Panc1 (cell line): ENCODE data around the gene ZCCHC24. TPM values are rescaled to one million over a fixed set of nuclear protein-coding genes. Genes with fewer than 3 reads are reported as not detected.

Source experiments
- ATAC-seq: fragments of 200-7000 bp; cut with Tn5 transposase; 2 replicates; pipeline ENCODE4 v1.9.1; 2020; ENCODE audit warnings: mild to moderate bottlenecking, moderate library complexity
- BruUV-seq: library from RNA; stranded (reverse); fragments of 400-500 nt; replicated peaks from 2 replicates; lab custom pipeline; 2021; lab: Mats Ljungman, UMichigan
- CTCF ChIA-PET: fragments of 300-600 bp; sonication (Branson Sonifier 250); formaldehyde crosslinking; loops from one replicate; lab custom pipeline; 2022; ENCODE audit warnings: antibody characterized with exemption; lab: Charles Lee
- POLR2A ChIA-PET: fragments of 300-600 bp; sonication (Branson Sonifier 250); formaldehyde crosslinking; loops from one replicate; lab custom pipeline; 2022; ENCODE audit warnings: antibody characterized with exemption; lab: Charles Lee
- DNase-seq: peaks from one replicate; pipeline ENCODE4 v3.0.0-alpha.2; 2010; ENCODE audit warnings: low read depth, low spot score
- H3K27ac ChIP-seq: 2 replicates; pipeline ENCODE4 v1.5.1; 2011; ENCODE audit warnings: mild to moderate bottlenecking, low read length, inconsistent platforms
- H3K27me3 ChIP-seq: fragments of 200-500 bp; sonication (Bioruptor generic); 2 replicates; pipeline ENCODE4 v1.6.0; 2014; ENCODE audit warnings: low read length, inconsistent platforms; ENCODE audit not compliant: control insufficient read depth, insufficient read depth
- H3K36me3 ChIP-seq: fragments of 200-500 bp; sonication (Bioruptor generic); 2 replicates; pipeline ENCODE4 v1.5.1; 2014; ENCODE audit warnings: inconsistent platforms, mild to moderate bottlenecking, low read length, moderate library complexity; ENCODE audit not compliant: control insufficient read depth, insufficient read depth
- H3K4me1 ChIP-seq: 2 replicates; pipeline ENCODE4 v1.5.1; 2011; ENCODE audit warnings: inconsistent platforms, mild to moderate bottlenecking, low read length, moderate library complexity; ENCODE audit not compliant: control insufficient read depth, insufficient read depth
- H3K4me3 ChIP-seq, 2 experiments: 2 replicates each; pipeline ENCODE4 v1.5.1; 2011 to 2012; ENCODE audit warnings: low read depth in 2 of 2, low read length in 2 of 2, mild to moderate bottlenecking in 2 of 2, inconsistent platforms in 1 of 2, moderate library complexity in 1 of 2
- H3K9me3 ChIP-seq: fragments of 200-500 bp; sonication (Bioruptor generic); 2 replicates; pipeline ENCODE4 v1.5.1; 2014; ENCODE audit warnings: low read depth, mild to moderate bottlenecking, inconsistent platforms, low read length, moderate library complexity; ENCODE audit not compliant: control insufficient read depth, insufficient read depth
- CTCF ChIP-seq: fragments of 450-650 bp; IDR thresholded peaks from 2 replicates; pipeline ENCODE4 v1.5.1; 2017; ENCODE audit warnings: mild to moderate bottlenecking
- POLR2AphosphoS5 ChIP-seq: IDR thresholded peaks from 2 replicates; pipeline ENCODE4 v1.6.1; 2012; ENCODE audit warnings: mild to moderate bottlenecking, low read depth, low read length, moderate library complexity
- REST ChIP-seq, 2 experiments: IDR thresholded peaks; 2 replicates each; pipeline ENCODE4 v1.6.1; 2011 to 2012; ENCODE audit warnings: low read depth in 2 of 2, control low read depth in 1 of 2, low read length in 1 of 2, mild to moderate bottlenecking in 1 of 2, moderate library complexity in 1 of 2; ENCODE audit not compliant: insufficient read depth in 1 of 2
- SIN3A ChIP-seq: IDR thresholded peaks from 2 replicates; pipeline ENCODE4 v1.6.1; 2012; ENCODE audit warnings: low read depth, mild to moderate bottlenecking, low read length, moderate library complexity, borderline replicate concordance; ENCODE audit not compliant: insufficient read depth
- TCF7L2 ChIP-seq: IDR thresholded peaks from 2 replicates; pipeline ENCODE4 v1.6.1; 2011; ENCODE audit warnings: mild to moderate bottlenecking, low read depth, low read length, inconsistent platforms
- in situ Hi-C: cut with HindIII; loops from 2 replicates; pipeline ENCODE4 v1.10.0; 2016; ENCODE audit warnings: low sequenced_read_pairs, low pct_unique_long_range_greater_than_20kb
- intact Hi-C: fragments of 100-400 bp; cut with micrococcal nuclease; formaldehyde crosslinking; loops from one replicate; pipeline ENCODE4 v1.10.0; 2022; ENCODE audit not compliant: unreplicated experiment
- total RNA-seq: library from RNA; stranded (reverse); gene quantifications from one replicate; pipeline ENCODE4 v1.2.1, GENCODE V29; 2021; ENCODE audit not compliant: unreplicated experiment

Gene ZCCHC24
- total RNA-seq, 1 experiment from 2014 or later, result 7.8 TPM

DNA sequence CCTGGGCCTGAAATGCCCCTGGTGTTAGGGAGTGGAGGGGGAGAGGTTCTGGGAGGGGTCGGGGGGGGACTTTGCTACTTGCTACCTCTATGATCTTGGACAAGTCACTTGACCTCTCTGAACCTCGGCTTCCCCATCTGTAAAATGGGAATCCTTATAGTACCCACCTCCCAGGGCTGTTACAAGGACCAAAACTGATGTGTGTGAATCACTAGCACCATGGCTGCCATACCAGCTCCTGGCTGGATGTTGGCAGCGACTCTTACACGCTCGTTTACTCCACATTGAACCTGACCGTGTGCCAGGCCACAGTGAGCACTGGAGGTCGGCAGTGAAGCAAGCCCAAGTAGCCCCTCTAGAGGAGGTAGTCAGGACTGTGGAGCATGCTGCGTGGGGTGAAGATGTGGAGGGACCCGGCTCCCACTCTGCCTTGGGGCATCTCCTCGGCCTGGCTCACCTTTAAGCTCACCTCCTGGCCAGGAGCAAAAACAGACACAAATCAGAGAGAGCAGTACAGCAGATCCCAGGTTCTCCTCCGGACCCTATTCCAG is 69.3 kb downstream of the ZCCHC24 start:
- TF ChIP-seq POLR2AphosphoS5 (no peak), TCF7L2 (no peak), CTCF (no peak), REST (IDR thresholded peaks at IDR 0.05; ENCODE audit: insufficient read depth in 1 of 2, low read depth in 2 of 2, low read length in 1 of 2) (no peak), SIN3A (no peak)
- no peak overlapping the region for H3K4me3 ChIP-seq
- no peaks in the 10 kb centered on the region; the same call in 1 of the 2 replicates for H3K9me3 ChIP-seq
- ChIA-PET POLR2A (no interaction called here), CTCF (no interaction called here)
- H3K36me3 ChIP-seq, result no peaks in the 10 kb centered on the region
- BruUV-seq, result no TSS peak
- in situ Hi-C loops, result no loop called here
- H3K4me1 ChIP-seq, result peaks cover 6% of the 10 kb centered on the region; the same call in 1 of the 2 replicates
- ATAC-seq, result no peak
- no peak overlapping the region for H3K27ac ChIP-seq
- DNase-seq, result no peak
- H3K27me3 ChIP-seq, result no peaks in the 10 kb centered on the region; the same call in 1 of the 2 replicates
- intact Hi-C loops, result no loop called here

- TF ChIP-seq POLR2AphosphoS5 (no peak), REST (IDR thresholded peaks at IDR 0.05; ENCODE audit: insufficient read depth in 1 of 2, low read depth in 2 of 2, low read length in 1 of 2) (no peak)
- Histone ChIP-seq H3K4me3 (no peak overlapping the region), H3K4me1 (peaks cover 5% of the 10 kb centered on the region; the same call in 1 of the 2 replicates), H3K27me3 (no peaks in the 10 kb centered on the region; the same call in 1 of the 2 replicates), H3K27ac (no peak overlapping the region), H3K36me3 (no peaks in the 10 kb centered on the region), H3K9me3 (no peaks in the 10 kb centered on the region; the same call in 1 of the 2 replicates)
- no TSS peak for BruUV-seq
- POLR2A ChIA-PET, result no interaction called here
- intact Hi-C loops (no loop called here), in situ Hi-C loops (no loop called here)
- ATAC-seq (no peak), DNase-seq (no peak)
- CTCF ChIA-PET, result no interaction called here
Observed at GRCh38 chr10:79375321-79376077, 69.9 kb downstream of the ZCCHC24 start.
